CD14-positive monocyte (primary cell): ENCODE measurements around the gene GPC5. TPM values are rescaled to one million over a fixed set of nuclear protein-coding genes. Genes with fewer than 3 reads are reported as not detected.

Experiments
- DNase-seq, 3 donors: peaks; one replicate each; pipeline ENCODE4 v3.0.0-alpha.2; 2011 to 2022
- H2AFZ ChIP-seq: 2 replicates; pipeline ENCODE4 v1.6.0; 2012; ENCODE audit warnings: mild to moderate bottlenecking, low read depth, low read length, inconsistent platforms; ENCODE audit not compliant: insufficient read depth, poor library complexity, severe bottlenecking
- H3K27ac ChIP-seq, 2 donors: 1 replicate in 1 of 2; 2 replicates in 1 of 2; pipeline ENCODE4 v1.5.1; 2012 to 2013; ENCODE audit warnings: low read length in 2 of 2, control low read depth in 1 of 2, inconsistent platforms in 1 of 2, low read depth in 1 of 2, mild to moderate bottlenecking in 1 of 2
- H3K27me3 ChIP-seq, 2 donors: one replicate each; pipeline versions ENCODE4 v1.6.0 to v1.6.1; 2011 to 2013; ENCODE audit warnings: low read length in 2 of 2; ENCODE audit not compliant: control insufficient read depth in 2 of 2, insufficient read depth in 2 of 2
- H3K36me3 ChIP-seq, 2 donors: replicated peaks in 1 of 2; 1 replicate in 1 of 2; 2 replicates in 1 of 2; pipeline versions ENCODE4 v1.5.1 to v1.6.1; 2012 to 2013; ENCODE audit warnings: low read length in 2 of 2, control low read depth in 1 of 2, inconsistent platforms in 1 of 2, mild to moderate bottlenecking in 1 of 2; ENCODE audit not compliant: insufficient read depth in 2 of 2, control insufficient read depth in 1 of 2
- H3K4me1 ChIP-seq, 2 donors: 1 replicate in 1 of 2; 2 replicates in 1 of 2; pipeline versions ENCODE4 v1.5.1 to v1.6.1; 2012 to 2013; ENCODE audit warnings: low read length in 2 of 2, control low read depth in 1 of 2, inconsistent platforms in 1 of 2, mild to moderate bottlenecking in 1 of 2, moderate library complexity in 1 of 2; ENCODE audit not compliant: insufficient read depth in 2 of 2, control insufficient read depth in 1 of 2
- H3K4me2 ChIP-seq: replicated peaks from 2 replicates; pipeline ENCODE3; 2012; ENCODE audit warnings: low read length, moderate library complexity, mild to moderate bottlenecking; ENCODE audit not compliant: poor library complexity, severe bottlenecking; ENCODE audit errors: extremely low read depth
- H3K4me3 ChIP-seq, 3 experiments: fragments of 200-600 bp in 1 of 3; sonication (generic) in 1 of 3; replicated peaks in 1 of 3; 1 replicate in 2 of 3; 2 replicates in 1 of 3; pipeline ENCODE4 v1.5.1; 2011 to 2013; ENCODE audit warnings: low read length in 3 of 3, mild to moderate bottlenecking in 3 of 3, control low read depth in 2 of 3, low read depth in 2 of 3, inconsistent platforms in 1 of 3, moderate library complexity in 1 of 3
- H3K79me2 ChIP-seq: 2 replicates; pipeline ENCODE4 v1.6.0; 2012; ENCODE audit warnings: mild to moderate bottlenecking, control low read depth, inconsistent platforms, low read length, moderate library complexity; ENCODE audit not compliant: insufficient read depth
- H3K9ac ChIP-seq: 2 replicates; pipeline ENCODE4 v1.6.0; 2017; ENCODE audit warnings: low read length, mild to moderate bottlenecking; ENCODE audit not compliant: insufficient read depth, poor library complexity, severe bottlenecking
- H3K9me3 ChIP-seq, 2 donors: replicated peaks in 1 of 2; 1 replicate in 1 of 2; 2 replicates in 1 of 2; pipeline versions ENCODE4 v1.5.1 to v1.6.1; 2012 to 2013; ENCODE audit warnings: low read length in 2 of 2, control low read depth in 1 of 2; ENCODE audit not compliant: control insufficient read depth in 1 of 2, insufficient read depth in 1 of 2
- H4K20me1 ChIP-seq: 2 replicates; pipeline ENCODE4 v1.6.0; 2012; ENCODE audit warnings: mild to moderate bottlenecking, low read length, control low read depth, moderate library complexity; ENCODE audit not compliant: insufficient read depth
- H3K27ac Mint-ChIP-seq, 7 donors: one replicate each; pipeline ENCODE4 v1.8.0; 2020; ENCODE audit warnings: mild to moderate bottlenecking in 7 of 7, mixed read lengths in 7 of 7, moderate library complexity in 6 of 7, inconsistent platforms in 2 of 7
- H3K27me3 Mint-ChIP-seq, 3 donors: one replicate each; pipeline ENCODE4 v1.8.0; 2021 to 2022; ENCODE audit warnings: low read depth in 3 of 3, mild to moderate bottlenecking in 3 of 3, mixed read lengths in 3 of 3, moderate library complexity in 3 of 3, inconsistent platforms in 1 of 3
- H3K36me3 Mint-ChIP-seq, 2 donors: one replicate each; pipeline ENCODE4 v1.8.0; 2020; ENCODE audit warnings: mixed read lengths in 2 of 2, inconsistent platforms in 1 of 2, mild to moderate bottlenecking in 1 of 2
- H3K4me1 Mint-ChIP-seq: one replicate; pipeline ENCODE4 v1.8.0; 2020; ENCODE audit warnings: mild to moderate bottlenecking, mixed read lengths
- H3K4me3 Mint-ChIP-seq, 2 donors: one replicate each; pipeline ENCODE4 v1.8.0; 2020; ENCODE audit warnings: mild to moderate bottlenecking in 2 of 2, mixed read lengths in 2 of 2, moderate library complexity in 1 of 2
- H3K9me3 Mint-ChIP-seq, 7 donors: one replicate each; pipeline ENCODE4 v1.8.0; 2020 to 2022; ENCODE audit warnings: mixed read lengths in 7 of 7, mild to moderate bottlenecking in 6 of 7, moderate library complexity in 6 of 7, inconsistent platforms in 2 of 7
- WGBS: methylation state at CpG from one replicate; pipeline ENCODE4 v1.1.5; 2013; ENCODE audit warnings: missing lambda C conversion rate; ENCODE audit not compliant: insufficient coverage; 5-methylcytosine and 5-hydroxymethylcytosine counted together
- intact Hi-C, 2 donors: fragments of 100-400 bp; cut with micrococcal nuclease; formaldehyde crosslinking; loops; one replicate each; pipeline versions ENCODE4 v1.15.0 to v1.15.1; 2023
- polyA plus RNA-seq, 3 donors: library from polyadenylated mRNA; depleted of rRNA in 1 of 3; unstranded in 2 of 3; stranded (reverse) in 1 of 3; fragments of 300-500 nt in 2 of 3; fragments of >200 nt in 1 of 3; fragmentation: Illumina TruSeq in 2 of 3; gene quantifications; 1 replicate in 2 of 3; 2 replicates in 1 of 3; pipeline ENCODE4 v1.2.3, GENCODE V29; 2012 to 2021
- TF ChIP-seq, protein P1 (sequence below): fragments of 200-600 bp; IDR thresholded peaks from one replicate; pipeline ENCODE4 v1.8.0; 2022; ENCODE audit warnings: antibody characterized with exemption, mild to moderate bottlenecking

GPC5 gene
- polyA plus RNA-seq, 3 donors = not detected

DNA sequence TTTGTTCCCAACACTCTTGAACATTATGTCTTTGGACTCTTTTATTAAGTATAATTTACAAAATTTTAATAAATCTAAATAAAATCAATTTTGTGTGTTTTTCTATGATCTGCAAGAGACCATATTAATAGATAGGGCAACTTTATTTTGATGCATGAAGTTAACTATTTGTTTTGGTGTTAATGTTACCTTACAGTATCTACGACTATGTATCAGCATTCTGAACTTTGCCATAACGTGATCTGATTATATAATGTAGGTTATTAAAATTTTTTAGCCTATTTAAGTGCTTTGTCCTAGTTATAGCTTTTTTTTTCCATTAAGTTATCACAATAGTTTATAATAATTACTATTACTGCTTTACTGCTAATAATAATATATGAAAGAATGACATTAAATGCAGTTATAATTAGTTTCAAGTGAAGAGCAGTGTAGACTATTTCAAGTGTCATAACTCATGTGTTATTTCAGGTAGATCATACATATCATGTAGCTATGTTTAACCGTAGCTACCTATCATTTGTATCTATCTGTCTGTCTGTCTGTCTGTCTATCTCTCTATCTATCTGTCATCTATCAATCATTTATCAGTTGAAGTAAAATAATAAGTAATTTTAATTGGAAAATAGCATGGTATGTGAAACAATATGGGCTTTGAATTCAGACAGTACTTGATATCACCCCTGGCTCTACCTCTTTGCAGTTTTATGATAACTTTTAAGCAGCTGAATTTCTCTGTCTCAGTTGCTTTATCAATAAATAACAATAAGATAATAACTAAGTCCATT, 229.7 kb downstream of the GPC5 start:
- no peaks in the 10 kb centered on the region for H3K36me3 Mint-ChIP-seq

DNA sequence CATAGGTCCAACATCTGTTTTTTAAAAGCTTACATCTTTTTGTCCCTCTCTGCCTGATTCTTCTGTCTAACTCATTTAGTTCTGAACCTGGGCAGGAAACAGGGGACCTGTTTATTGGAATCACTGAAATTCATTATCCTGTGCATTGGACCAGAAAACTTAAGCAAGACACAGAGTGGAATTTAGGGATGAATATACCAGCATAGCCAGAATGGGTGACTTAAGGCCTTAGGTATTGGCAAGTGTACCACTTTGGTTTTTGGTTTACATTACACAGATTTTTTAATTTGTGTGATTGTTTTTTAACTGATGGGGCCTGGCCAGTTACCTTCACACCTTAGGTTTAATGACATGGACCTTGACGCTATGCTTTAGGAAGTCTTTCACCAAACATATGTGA, 232.5 kb downstream of the GPC5 start:
- Histone ChIP-seq H4K20me1 (no peaks in the 10 kb centered on the region), H3K79me2 (no peaks in the 10 kb centered on the region), H3K27ac (no peak overlapping the region), H3K4me2 (no peak overlapping the region), H3K9me3 (no peaks in the 10 kb centered on the region), H3K4me3 (no peak overlapping the region), H3K9ac (no peak overlapping the region), H3K27me3 (no peaks in the 10 kb centered on the region), H2AFZ (no peak overlapping the region), H3K36me3 (no peaks in the 10 kb centered on the region), H3K4me1 (no peaks in the 10 kb centered on the region)
- Mint-ChIP-seq H3K4me1 (no peaks in the 10 kb centered on the region), H3K4me3 (no peak overlapping the region), H3K27me3 (no peaks in the 10 kb centered on the region), H3K27ac (no peak overlapping the region), H3K9me3 (peaks cover 0 to 5% (median 0%) of the 10 kb centered on the region in 7 donors), H3K36me3 (no peaks in the 10 kb centered on the region)
- DNase-seq = no peak
- intact Hi-C loops = no loop called here
- TF ChIP-seq, protein P1, sequence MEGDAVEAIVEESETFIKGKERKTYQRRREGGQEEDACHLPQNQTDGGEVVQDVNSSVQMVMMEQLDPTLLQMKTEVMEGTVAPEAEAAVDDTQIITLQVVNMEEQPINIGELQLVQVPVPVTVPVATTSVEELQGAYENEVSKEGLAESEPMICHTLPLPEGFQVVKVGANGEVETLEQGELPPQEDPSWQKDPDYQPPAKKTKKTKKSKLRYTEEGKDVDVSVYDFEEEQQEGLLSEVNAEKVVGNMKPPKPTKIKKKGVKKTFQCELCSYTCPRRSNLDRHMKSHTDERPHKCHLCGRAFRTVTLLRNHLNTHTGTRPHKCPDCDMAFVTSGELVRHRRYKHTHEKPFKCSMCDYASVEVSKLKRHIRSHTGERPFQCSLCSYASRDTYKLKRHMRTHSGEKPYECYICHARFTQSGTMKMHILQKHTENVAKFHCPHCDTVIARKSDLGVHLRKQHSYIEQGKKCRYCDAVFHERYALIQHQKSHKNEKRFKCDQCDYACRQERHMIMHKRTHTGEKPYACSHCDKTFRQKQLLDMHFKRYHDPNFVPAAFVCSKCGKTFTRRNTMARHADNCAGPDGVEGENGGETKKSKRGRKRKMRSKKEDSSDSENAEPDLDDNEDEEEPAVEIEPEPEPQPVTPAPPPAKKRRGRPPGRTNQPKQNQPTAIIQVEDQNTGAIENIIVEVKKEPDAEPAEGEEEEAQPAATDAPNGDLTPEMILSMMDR = no peak
- WGBS = no CpG with 5 or more reads among the region's 1 CpG

More for the DNA sequence above, 229.7 kb downstream of the GPC5 start:
- DNase-seq = no peak
- no peak overlapping the region for H3K4me3 ChIP-seq
- no peak overlapping the region for H3K4me2 ChIP-seq
- H2AFZ ChIP-seq = no peak overlapping the region
- no peaks in the 10 kb centered on the region for H4K20me1 ChIP-seq
- H3K27me3 ChIP-seq = no peaks in the 10 kb centered on the region
- H3K9ac ChIP-seq = no peak overlapping the region
- Mint-ChIP-seq H3K27ac (no peak overlapping the region), H3K27me3 (no peaks in the 10 kb centered on the region), H3K9me3 (peaks cover 0 to 7% (median 0%) of the 10 kb centered on the region in 7 donors), H3K4me3 (no peak overlapping the region), H3K4me1 (no peaks in the 10 kb centered on the region)
- no peaks in the 10 kb centered on the region for H3K79me2 ChIP-seq
- WGBS = no CpG with 5 or more reads among the region's 3 CpGs
- TF ChIP-seq, protein P1 = no peak
- no peaks in the 10 kb centered on the region for H3K36me3 ChIP-seq
- intact Hi-C loops = no loop called here
- no peaks in the 10 kb centered on the region for H3K9me3 ChIP-seq
- no peak overlapping the region for H3K27ac ChIP-seq
- H3K4me1 ChIP-seq = no peaks in the 10 kb centered on the region
